Large intestine (tissue), 3 donors: ENCODE data around the gene PRKAG2. TPM values are rescaled to one million over a fixed set of nuclear protein-coding genes. Genes with fewer than 3 reads are reported as not detected.
A peak's percentile ranks its signal among the peaks of the same experiment; 100 is the strongest.

Source experiments
- DNase-seq, 2 donors: peaks; one replicate each; pipeline versions ENCODE4 v3.0.0 to v3.0.0-alpha.2; 2013
- H3K27ac ChIP-seq: one replicate; pipeline ENCODE4 v1.5.1; 2013; ENCODE audit warnings: low read length
- H3K27me3 ChIP-seq: 2 replicates; pipeline ENCODE4 v1.6.1; 2013; ENCODE audit warnings: low read length; ENCODE audit not compliant: control insufficient read depth, insufficient read depth
- H3K36me3 ChIP-seq: 2 replicates; pipeline ENCODE4 v1.6.1; 2013; ENCODE audit warnings: low read length; ENCODE audit not compliant: control insufficient read depth, insufficient read depth
- H3K4me1 ChIP-seq: one replicate; pipeline ENCODE4 v1.6.1; 2013; ENCODE audit warnings: low read length; ENCODE audit not compliant: control insufficient read depth, insufficient read depth
- H3K4me3 ChIP-seq: one replicate; pipeline ENCODE4 v1.5.1; 2013; ENCODE audit warnings: low read length
- H3K9me3 ChIP-seq: one replicate; pipeline ENCODE4 v1.6.1; 2013; ENCODE audit warnings: mild to moderate bottlenecking, low read depth, low read length, moderate library complexity; ENCODE audit not compliant: control insufficient read depth
- whole genome bisulfite sequencing: methylation state at CpG from one replicate; pipeline ENCODE4 v1.1.5; 2013; ENCODE audit warnings: low lambda C conversion rate; ENCODE audit not compliant: insufficient coverage; 5-methylcytosine and 5-hydroxymethylcytosine counted together
- polyA plus RNA-seq: library from polyadenylated mRNA; unstranded; fragments of 120-200 nt; gene quantifications from one replicate; pipeline ENCODE4 v1.2.1, GENCODE V29; 2013

PRKAG2 gene
- polyA plus RNA-seq, 1 donor = 50.9 TPM

DNA sequence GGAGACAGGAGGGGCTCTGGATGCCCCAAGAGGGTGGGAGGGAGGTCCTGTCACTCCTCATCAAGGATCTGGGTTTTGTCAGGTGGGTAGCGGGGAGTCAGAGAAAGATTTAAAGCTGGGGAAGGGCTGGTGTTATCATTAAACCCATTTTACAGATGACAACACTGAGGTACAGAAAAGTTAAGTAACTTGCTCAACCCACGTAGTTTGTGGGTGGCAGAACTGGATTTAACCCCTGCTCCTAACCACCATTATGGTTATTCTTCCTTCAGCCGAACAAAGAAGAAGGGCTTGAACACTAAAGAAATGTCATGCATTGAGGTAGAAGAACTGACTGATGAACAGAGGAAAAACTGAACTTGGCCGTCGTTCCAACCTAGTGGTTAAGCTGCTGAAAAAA lies 24.9 kb upstream of the PRKAG2 start:
- WGBS = no CpG with 5 or more reads among the region's 5 CpGs
- Histone ChIP-seq H3K4me1 (peaks cover 20% of the 10 kb centered on the region), H3K36me3 (no peaks in the 10 kb centered on the region), H3K4me3 (no peak overlapping the region), H3K9me3 (no peaks in the 10 kb centered on the region), H3K27me3 (peaks cover 2% of the 10 kb centered on the region), H3K27ac (no peak overlapping the region)
- DNase-seq = no peak

DNA sequence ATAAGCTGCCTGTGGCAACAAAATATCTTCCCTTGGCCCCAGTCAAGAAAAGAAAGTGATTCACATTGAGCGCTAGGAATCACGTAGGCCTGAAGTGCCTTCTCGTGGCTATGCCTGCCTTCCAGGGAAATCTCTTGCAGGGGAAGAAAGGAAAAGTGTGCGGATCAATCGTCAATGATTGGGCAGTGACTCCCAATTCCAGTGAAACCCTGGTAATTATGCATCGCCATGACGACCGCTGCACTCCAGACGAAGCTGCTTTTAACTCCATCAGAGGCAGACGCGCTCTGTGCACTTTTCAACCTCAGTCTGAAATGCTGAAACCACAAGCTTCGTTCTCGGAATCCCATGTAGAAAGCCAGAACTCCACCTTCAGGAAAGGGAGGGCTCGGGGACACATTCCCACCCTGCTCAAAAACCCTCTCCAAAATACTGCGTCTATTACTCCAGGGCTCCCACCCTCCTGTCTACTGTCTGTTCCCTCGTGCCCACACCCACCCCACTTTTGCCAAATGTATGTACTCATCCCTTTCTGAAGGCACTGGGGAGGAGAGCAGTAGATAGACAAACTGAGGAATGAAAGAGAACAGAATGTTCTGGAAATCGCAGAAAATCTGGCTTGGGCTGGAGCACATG lies 24.2 kb upstream of the PRKAG2 start:
- Histone ChIP-seq H3K9me3 (no peaks in the 10 kb centered on the region), H3K27me3 (peaks cover 2% of the 10 kb centered on the region), H3K36me3 (no peaks in the 10 kb centered on the region), H3K4me1 (peaks cover 27% of the 10 kb centered on the region), H3K27ac (no peak overlapping the region), H3K4me3 (no peak overlapping the region)
- no peak for DNase-seq
- WGBS = no CpG with 5 or more reads among the region's 17 CpGs

DNA sequence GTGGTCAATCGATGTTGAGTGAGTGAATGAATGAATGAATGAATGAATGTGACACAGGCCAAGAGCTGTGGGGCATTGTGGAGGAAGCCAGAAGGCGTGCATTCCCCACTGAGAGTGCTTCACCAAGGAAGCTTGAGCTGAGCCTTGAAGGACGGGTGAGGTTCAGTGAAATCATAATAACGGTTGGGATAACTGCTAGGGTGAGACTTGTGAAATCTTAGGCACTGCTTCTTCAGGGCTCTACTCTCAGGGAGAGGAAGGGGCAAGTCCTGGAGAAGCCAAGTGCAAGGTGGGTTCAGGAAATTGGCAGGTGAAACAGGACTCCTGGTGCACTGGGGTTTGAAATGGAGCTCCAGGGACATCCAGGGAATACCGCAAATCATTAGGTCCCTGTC lies 23.7 kb upstream of the PRKAG2 start:
- 100% methylated on average over 1 of the region's 5 CpGs for WGBS
- Histone ChIP-seq H3K9me3 (no peaks in the 10 kb centered on the region), H3K36me3 (no peaks in the 10 kb centered on the region), H3K27ac (no peak overlapping the region), H3K27me3 (peaks cover under 1% of the 10 kb centered on the region), H3K4me1 (peaks cover 29% of the 10 kb centered on the region), H3K4me3 (no peak overlapping the region)
- no peak for DNase-seq

DNA sequence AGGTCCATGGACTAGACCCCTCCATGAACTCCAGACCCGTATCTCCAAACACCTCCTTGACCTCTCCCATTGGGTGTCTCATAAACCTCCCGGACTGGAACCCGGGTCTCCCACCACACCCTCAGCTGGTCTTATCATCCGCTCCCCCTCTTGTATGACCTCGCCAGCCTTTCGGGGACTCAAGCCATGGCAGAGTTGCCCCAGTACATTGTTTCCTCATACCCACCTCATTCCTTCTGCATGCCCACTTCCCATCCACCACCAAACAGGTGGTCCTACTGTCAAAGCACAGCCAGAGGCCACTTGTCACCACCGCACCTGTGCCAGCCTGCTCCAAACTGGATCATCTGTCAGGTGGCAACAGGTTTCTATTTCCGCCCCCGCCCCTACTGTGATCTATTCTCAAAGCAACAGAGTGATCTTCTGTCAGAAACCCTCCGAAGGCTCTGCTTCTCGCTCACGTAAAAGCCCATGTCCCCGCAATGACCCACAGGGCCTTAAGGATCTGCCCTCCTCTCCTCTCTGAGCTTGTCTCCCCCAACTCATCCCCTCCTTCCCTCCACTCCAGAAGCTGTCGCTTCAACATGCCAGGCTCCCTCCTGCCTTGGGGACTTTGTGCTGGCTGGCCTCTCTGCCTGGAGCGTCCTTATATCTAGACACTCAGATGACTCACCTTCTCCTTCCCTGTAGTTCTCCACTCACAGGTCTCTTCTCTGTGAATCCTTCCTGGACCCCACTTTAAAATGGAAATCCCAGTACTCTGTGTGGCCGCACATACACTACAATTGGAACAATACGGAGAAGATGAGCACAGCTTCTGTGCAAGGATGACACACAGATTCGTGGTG lies 22.8 kb upstream of the PRKAG2 start:
- 100% methylated on average over 2 of the region's 18 CpGs for WGBS
- peak overlapping the region; percentile 32 for H3K27ac ChIP-seq
- peak; percentile 58 to 75 for DNase-seq

DNA sequence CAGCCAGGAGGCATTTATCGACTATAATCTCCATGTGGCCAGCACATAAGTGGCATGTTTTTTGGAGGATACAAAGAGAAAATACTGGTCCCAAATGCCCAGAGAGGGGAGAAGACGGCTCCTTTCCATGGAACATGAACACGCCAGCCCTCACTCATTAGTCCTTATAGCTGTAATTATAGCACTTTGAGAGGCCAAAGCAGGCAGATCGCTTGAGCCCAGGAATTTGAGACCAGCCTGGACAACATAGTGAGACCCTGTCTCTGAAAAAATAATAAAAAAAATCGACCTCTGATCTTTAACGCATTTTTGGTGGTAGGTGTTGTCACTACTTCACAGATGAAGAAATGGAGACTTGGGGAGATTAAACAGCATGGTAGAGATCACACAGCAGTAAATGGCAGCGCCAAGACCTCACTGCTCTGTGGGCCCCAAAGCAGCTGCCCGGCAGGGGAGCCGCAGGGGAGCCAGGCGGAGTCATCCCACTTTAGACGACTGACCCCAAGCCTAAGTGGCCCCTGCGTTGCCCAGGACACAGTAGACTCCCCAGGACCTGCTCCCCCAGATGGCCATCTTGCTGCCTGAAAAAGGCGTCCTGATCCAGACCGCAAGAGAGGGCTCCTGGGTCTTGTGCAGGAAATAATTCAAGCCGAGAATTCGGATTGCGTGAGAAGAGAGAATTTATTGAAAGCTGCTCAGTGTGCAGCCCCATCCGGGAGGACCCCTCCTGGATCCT lies 21.2 kb upstream of the PRKAG2 start:
- Histone ChIP-seq H3K4me1 (peaks cover 37% of the 10 kb centered on the region), H3K9me3 (no peaks in the 10 kb centered on the region), H3K27me3 (no peaks in the 10 kb centered on the region), H3K36me3 (no peaks in the 10 kb centered on the region), H3K27ac (no peak overlapping the region), H3K4me3 (no peak overlapping the region)
- DNase-seq = no peak
- WGBS = 70% methylated on average over 2 of the region's 18 CpGs

More for the DNA sequence above, 22.8 kb upstream of the PRKAG2 start:
- H3K27me3 ChIP-seq = no peaks in the 10 kb centered on the region
- H3K4me1 ChIP-seq = peaks cover 29% of the 10 kb centered on the region
- no peaks in the 10 kb centered on the region for H3K9me3 ChIP-seq
- H3K4me3 ChIP-seq = no peak overlapping the region
- no peaks in the 10 kb centered on the region for H3K36me3 ChIP-seq

DNA sequence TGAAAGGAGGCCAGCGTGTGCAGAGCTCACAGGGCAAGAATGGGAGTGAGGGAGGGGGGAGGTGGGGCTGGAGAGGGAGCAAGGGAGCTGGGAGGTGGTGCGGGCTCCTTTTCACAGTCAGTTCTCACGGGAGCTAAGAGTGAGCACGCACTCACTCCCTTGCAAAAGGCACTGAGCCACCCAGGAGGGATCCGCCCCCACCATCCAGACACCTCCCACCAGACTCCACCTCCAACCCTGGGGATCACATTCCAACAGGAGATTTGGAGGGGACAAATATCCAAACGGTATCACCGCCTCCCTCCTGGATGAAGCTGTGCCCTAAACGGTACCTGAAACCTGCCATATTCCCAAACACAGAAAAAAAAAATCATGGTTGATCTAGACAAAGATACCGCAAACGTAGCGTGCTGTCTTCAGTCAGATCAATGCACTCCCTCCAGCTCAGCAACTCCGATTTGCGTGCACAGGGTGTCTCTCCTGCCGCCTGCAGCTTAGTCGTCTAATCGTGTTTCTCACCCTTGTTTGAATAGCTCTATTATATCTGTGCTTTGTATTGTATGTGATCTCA lies 20.3 kb upstream of the PRKAG2 start:
- no CpG with 5 or more reads among the region's 16 CpGs for WGBS
- peak overlapping the region; percentile 31 for H3K27ac ChIP-seq

DNA sequence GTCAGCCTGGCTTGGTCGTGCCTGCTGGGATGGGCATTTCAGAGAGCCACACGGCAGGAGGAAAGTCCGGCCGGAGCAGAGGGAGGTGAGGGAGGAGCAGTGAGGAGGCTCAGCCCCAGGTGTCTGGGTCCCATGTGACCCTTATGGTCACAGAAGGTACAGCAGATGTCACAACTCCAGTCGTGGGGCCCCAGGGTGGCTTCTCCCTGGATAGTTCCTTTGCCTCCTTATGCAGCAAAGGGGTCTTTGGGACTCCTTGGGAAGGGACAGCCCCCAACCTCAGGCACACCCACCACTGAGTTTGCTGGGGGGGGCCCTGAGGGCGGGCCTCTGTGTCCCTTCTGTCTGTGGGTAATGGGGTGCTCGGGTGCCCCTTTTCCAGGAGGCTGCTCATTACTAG lies 19.6 kb upstream of the PRKAG2 start:
- no peaks in the 10 kb centered on the region for H3K9me3 ChIP-seq
- WGBS = no CpG with 5 or more reads among the region's 7 CpGs
- no peaks in the 10 kb centered on the region for H3K27me3 ChIP-seq
- no peak overlapping the region for H3K4me3 ChIP-seq
- H3K36me3 ChIP-seq = no peaks in the 10 kb centered on the region
- H3K27ac ChIP-seq = peak overlapping the region; percentile 40
- H3K4me1 ChIP-seq = peaks cover 42% of the 10 kb centered on the region
- peak; percentile 66 to 78 for DNase-seq

More for the DNA sequence above, 20.3 kb upstream of the PRKAG2 start:
- H3K9me3 ChIP-seq = no peaks in the 10 kb centered on the region
- peaks cover 37% of the 10 kb centered on the region for H3K4me1 ChIP-seq
- no peaks in the 10 kb centered on the region for H3K36me3 ChIP-seq
- no peaks in the 10 kb centered on the region for H3K27me3 ChIP-seq
- DNase-seq = peak in 1 of 2 donors; percentile 72
- H3K4me3 ChIP-seq = peak overlapping the region; percentile 14

DNA sequence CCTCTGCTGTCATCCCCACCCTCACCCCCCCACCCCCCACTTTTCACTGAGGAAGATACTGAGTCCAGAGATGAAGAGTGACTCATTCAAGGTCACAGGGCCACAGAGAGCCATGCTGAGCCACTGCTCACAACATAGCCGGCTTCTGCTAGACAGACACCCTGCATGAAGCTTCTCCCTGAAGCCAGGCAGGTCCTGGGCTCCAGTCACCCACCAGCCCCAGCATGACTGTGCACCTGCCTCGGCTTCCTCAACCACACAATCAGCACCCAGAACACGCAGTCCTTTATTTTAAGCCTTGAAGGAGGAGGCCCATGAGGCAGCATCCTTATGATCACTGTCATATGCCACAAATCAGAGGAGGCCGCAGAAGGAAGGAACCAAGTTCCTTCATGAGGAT lies 19.2 kb upstream of the PRKAG2 start:
- H3K4me1 ChIP-seq = peaks cover 45% of the 10 kb centered on the region
- WGBS = no CpG with 5 or more reads among the region's 4 CpGs
- no peaks in the 10 kb centered on the region for H3K9me3 ChIP-seq
- H3K27ac ChIP-seq = peak overlapping the region; percentile 40
- no peak overlapping the region for H3K4me3 ChIP-seq
- H3K36me3 ChIP-seq = no peaks in the 10 kb centered on the region
- H3K27me3 ChIP-seq = no peaks in the 10 kb centered on the region
- DNase-seq = peak in 1 of 2 donors; percentile 45

DNA sequence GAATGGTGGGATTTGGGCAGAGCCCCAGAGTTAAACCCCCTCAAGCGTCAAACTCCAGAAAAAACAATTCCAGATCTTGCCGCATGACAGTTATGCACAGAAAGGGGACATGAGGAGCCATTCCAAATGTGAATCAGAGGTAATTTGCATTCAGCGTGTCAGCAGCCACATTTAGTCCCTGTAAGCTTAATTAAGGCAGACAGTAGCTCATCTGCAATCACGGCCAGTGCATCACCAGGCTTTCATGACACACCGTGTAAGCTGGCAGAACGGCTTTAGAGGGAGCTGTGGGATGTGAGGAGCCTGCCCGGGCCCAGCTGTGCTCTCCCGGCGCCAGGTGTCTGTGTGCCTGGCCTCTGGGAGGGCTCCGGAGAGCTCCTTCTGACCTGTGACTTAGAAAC lies 18.7 kb upstream of the PRKAG2 start:
- no peak for DNase-seq
- Histone ChIP-seq H3K4me1 (peaks cover 49% of the 10 kb centered on the region), H3K27ac (no peak overlapping the region), H3K9me3 (no peaks in the 10 kb centered on the region), H3K4me3 (no peak overlapping the region), H3K36me3 (no peaks in the 10 kb centered on the region), H3K27me3 (no peaks in the 10 kb centered on the region)
- WGBS = no CpG with 5 or more reads among the region's 10 CpGs

DNA sequence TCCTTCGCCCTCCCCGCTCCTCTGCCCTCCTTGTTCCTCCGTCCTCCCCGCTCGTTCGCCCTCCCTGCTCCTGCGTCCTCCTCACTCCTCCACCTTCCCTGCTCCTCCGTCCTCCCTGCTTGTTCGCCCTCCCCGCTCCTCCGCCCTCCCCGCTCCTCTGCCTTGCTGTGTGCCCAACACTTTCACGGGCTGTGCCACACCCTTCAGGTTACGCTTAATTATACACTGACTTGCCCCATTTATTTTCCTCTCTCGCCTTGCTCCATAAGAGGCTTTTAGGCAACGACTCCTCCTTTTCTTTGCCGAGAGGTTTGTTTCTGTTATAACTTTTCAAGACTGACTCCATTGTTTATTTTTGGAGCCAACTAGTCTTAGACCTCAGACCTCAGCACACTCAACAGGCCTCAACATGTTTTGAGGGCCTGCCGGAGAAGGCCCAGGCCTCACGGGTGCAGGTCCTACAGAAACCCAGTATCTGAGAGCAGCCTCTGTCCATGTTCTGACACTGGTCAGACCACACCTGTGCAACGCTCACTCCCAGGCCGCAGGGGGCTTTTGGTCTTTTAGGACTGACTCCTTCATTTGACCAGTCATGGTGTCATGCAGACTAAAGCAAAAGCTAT lies 18.2 kb upstream of the PRKAG2 start:
- DNase-seq = no peak
- Histone ChIP-seq H3K4me1 (peaks cover 44% of the 10 kb centered on the region), H3K9me3 (no peaks in the 10 kb centered on the region), H3K27ac (no peak overlapping the region), H3K27me3 (no peaks in the 10 kb centered on the region), H3K4me3 (no peak overlapping the region), H3K36me3 (no peaks in the 10 kb centered on the region)
- 75% methylated on average over 3 of the region's 21 CpGs for WGBS
